Stomach (tissue), 9 donors: Measurements from ENCODE around the gene RGS6. TPM values are rescaled to one million over a fixed set of nuclear protein-coding genes. Genes with fewer than 3 reads are reported as not detected.

Experiments
- DNase-seq, 2 donors: peaks; one replicate each; pipeline versions ENCODE4 v3.0.0 to v3.0.0-alpha.2; 2013 to 2019
- H3K27ac ChIP-seq, 5 donors: fragments of 200-600 bp in 4 of 5; sonication (generic) in 4 of 5; one replicate each; pipeline ENCODE4 v1.5.1; 2013 to 2019; ENCODE audit warnings: mild to moderate bottlenecking in 1 of 5, moderate library complexity in 1 of 5
- H3K27me3 ChIP-seq, 3 donors: fragments of 200-600 bp; sonication (generic); one replicate each; pipeline ENCODE4 v1.5.1; 2017 to 2019; ENCODE audit warnings: mixed run types in 1 of 3
- H3K36me3 ChIP-seq, 4 donors: fragments of 200-600 bp; sonication (generic); 1 replicate in 3 of 4; 2 replicates in 1 of 4; pipeline ENCODE4 v1.5.1; 2016 to 2019
- H3K4me1 ChIP-seq, 4 donors: fragments of 200-600 bp; sonication (generic); one replicate each; pipeline ENCODE4 v1.5.1; 2016 to 2019
- H3K4me3 ChIP-seq, 4 donors: fragments of 200-600 bp; sonication (generic) in 3 of 4; one replicate each; pipeline ENCODE4 v1.5.1; 2016 to 2019; ENCODE audit warnings: mild to moderate bottlenecking in 1 of 4
- H3K9me3 ChIP-seq, 4 donors: fragments of 200-600 bp; sonication (generic); one replicate each; pipeline ENCODE4 v1.5.1; 2016 to 2019
- CTCF ChIP-seq, 7 experiments: fragments of 450-650 bp in 4 of 7; fragments of 200-600 bp in 3 of 7; sonication (generic) in 3 of 7; IDR thresholded peaks; one replicate each; pipeline ENCODE4 v1.5.1; 2016 to 2019; ENCODE audit warnings: antibody characterized with exemption in 7 of 7, control low read depth in 2 of 7, mild to moderate bottlenecking in 1 of 7
- EP300 ChIP-seq: sonication (generic); formaldehyde crosslinking; IDR thresholded peaks from one replicate; pipeline ENCODE4 v1.6.1; 2017; ENCODE audit warnings: antibody characterized with exemption
- POLR2A ChIP-seq, 4 donors: fragments of 450-650 bp; IDR thresholded peaks; one replicate each; pipeline ENCODE4 v1.6.1; 2016; ENCODE audit warnings: antibody characterized with exemption in 4 of 4, control low read depth in 2 of 4, mild to moderate bottlenecking in 1 of 4, moderate library complexity in 1 of 4
- POLR2AphosphoS5 ChIP-seq, 3 donors: sonication (generic); formaldehyde crosslinking; IDR thresholded peaks; one replicate each; pipeline ENCODE4 v1.6.1; 2016; ENCODE audit warnings: antibody characterized with exemption in 3 of 3
- WGBS, 5 donors: extraction: QIAGEN DNeasy Blood & Tissue Kit in 3 of 5; methylation state at CpG; one replicate each; pipeline versions ENCODE4 v1.1.5 to v1.1.7; 2013 to 2018; 5-methylcytosine and 5-hydroxymethylcytosine counted together
- intact Hi-C: fragments of 100-400 bp; cut with DNase I; formaldehyde crosslinking; loops from one replicate; pipeline ENCODE4 v1.15.1; 2023; ENCODE audit warnings: low total_unique reads
- polyA plus RNA-seq, 3 donors: library from polyadenylated mRNA; stranded (reverse); fragments of 200-250 nt; gene quantifications; one replicate each; pipeline ENCODE4 v1.2.3, GENCODE V29; 2013
- total RNA-seq, 5 donors: library from RNA; depleted of rRNA; stranded (reverse); fragments of >200 nt; gene quantifications; one replicate each; pipeline versions ENCODE4 v1.1.0 to v1.2.3, GENCODE V29; 2014 to 2016
- donor health status: healthy with polysubstance abuse.
- donor health status: Bipolar disorder and iron deficiency.
- donor health status: healthy.

RGS6 gene
- total and polyA plus RNA-seq, 8 donors = 0.25 to 18.0 (median 0.92) TPM; not detected in 1

- no peak for DNase-seq
- H3K27me3 ChIP-seq = peaks cover 0 to 4% (median 0%) of the 10 kb centered on the region in 3 donors
- TF ChIP-seq POLR2A (IDR thresholded peaks at IDR 0.05) = no peak
- TF ChIP-seq CTCF (IDR thresholded peaks at IDR 0.05) = no peak
- no peak for TF ChIP-seq POLR2AphosphoS5 (IDR thresholded peaks at IDR 0.05)
- TF ChIP-seq EP300 = no peak
- no peak overlapping the region for H3K4me3 ChIP-seq
- H3K36me3 ChIP-seq = no peaks in the 10 kb centered on the region
- 57 to 69% (median 65%) methylated on average over 4 of the region's 4 CpGs for WGBS, 5 donors
- intact Hi-C loops = no loop called here
- H3K9me3 ChIP-seq = no peaks in the 10 kb centered on the region
- H3K27ac ChIP-seq = no peak overlapping the region
- peaks cover 0 to 5% (median 0%) of the 10 kb centered on the region in 4 donors for H3K4me1 ChIP-seq
These were observed 568.1 kb downstream of the RGS6 start for GRCh38 chr14:72500234-72500838.

GRCh38 chr14:72501439-72501838 lies 569.2 kb downstream of the RGS6 start:
- Histone ChIP-seq H3K9me3 (no peaks in the 10 kb centered on the region), H3K4me3 (no peak overlapping the region), H3K36me3 (no peaks in the 10 kb centered on the region), H3K4me1 (no peaks in the 10 kb centered on the region), H3K27me3 (peaks cover 0 to 4% (median 0%) of the 10 kb centered on the region in 3 donors), H3K27ac (no peak overlapping the region)
- DNase-seq = no peak
- no peak for TF ChIP-seq CTCF (IDR thresholded peaks at IDR 0.05)
- 94 to 96% (median 94%) methylated on average over 5 of the region's 5 CpGs for WGBS, 5 donors
- intact Hi-C loops = no loop called here

DNA sequence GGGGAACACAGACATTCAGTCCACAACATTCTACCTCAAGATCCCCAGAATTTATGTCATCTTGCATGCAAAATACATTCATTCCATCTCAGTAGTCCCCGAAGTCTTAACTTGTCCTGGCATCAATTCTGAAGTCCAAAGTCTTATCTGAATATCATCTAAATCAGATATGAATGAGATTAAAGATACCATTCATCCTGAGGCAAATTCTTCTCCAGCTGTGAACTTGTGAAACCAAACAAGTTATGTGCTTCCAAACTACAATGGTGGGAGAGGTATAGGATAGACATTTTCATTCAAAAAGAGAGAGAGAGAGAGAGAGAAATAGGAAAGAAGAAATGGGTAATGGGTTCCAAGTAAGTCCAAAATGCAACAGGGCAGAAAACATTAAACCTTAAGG lies 571.0 kb downstream of the RGS6 start:
- DNase-seq = no peak
- Histone ChIP-seq H3K27me3 (peaks cover 0 to 4% (median 0%) of the 10 kb centered on the region in 3 donors), H3K27ac (no peak overlapping the region), H3K9me3 (no peaks in the 10 kb centered on the region), H3K4me3 (no peak overlapping the region), H3K36me3 (no peaks in the 10 kb centered on the region), H3K4me1 (no peaks in the 10 kb centered on the region)
- intact Hi-C loops = no loop called here
- 56 to 71% (median 67%) methylated on average over 1 of the region's 1 CpG for WGBS, 5 donors
- TF ChIP-seq POLR2AphosphoS5 (IDR thresholded peaks at IDR 0.05) (no peak), POLR2A (IDR thresholded peaks at IDR 0.05) (no peak), EP300 (no peak), CTCF (IDR thresholded peaks at IDR 0.05) (no peak)

DNA sequence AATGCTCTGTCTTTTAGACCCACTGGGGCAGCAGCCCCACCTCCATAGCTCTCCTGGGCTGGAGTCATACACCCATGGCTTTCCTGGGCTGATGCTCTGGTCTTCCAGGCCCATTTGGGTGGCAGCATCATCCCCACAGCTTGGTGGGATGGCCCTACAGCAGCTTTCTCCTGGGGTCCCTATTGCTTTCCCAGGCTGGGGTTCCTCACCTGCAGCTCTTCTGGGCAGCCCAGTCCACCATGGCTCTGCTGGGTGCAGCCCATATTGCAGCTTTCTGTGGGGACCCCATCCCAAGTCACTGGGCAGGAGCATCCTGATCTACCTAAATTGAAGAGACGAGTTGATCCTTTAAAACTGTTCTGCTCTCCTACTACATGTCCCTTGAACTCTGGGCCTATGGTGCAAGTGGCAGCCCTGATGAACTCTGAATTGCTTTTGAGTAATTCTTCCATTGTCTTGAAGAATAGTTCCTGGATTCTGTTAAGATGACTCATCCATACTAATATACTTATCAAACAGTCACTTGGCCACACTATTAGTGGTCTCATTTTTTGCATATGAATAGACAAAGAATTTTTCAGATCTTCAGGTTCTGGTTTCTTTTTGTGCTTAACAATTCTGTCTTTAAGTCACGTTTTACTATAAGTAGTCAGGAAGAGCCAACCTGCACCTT lies 571.6 kb downstream of the RGS6 start:
- Histone ChIP-seq H3K36me3 (no peaks in the 10 kb centered on the region), H3K4me3 (no peak overlapping the region), H3K27me3 (peaks cover 0 to 4% (median 0%) of the 10 kb centered on the region in 3 donors), H3K4me1 (no peaks in the 10 kb centered on the region), H3K9me3 (no peaks in the 10 kb centered on the region), H3K27ac (no peak overlapping the region)
- intact Hi-C loops = no loop called here
- 80 to 89% (median 83%) methylated on average over 2 of the region's 2 CpGs for WGBS, 5 donors
- TF ChIP-seq CTCF (IDR thresholded peaks at IDR 0.05) (no peak), POLR2AphosphoS5 (IDR thresholded peaks at IDR 0.05) (no peak), POLR2A (IDR thresholded peaks at IDR 0.05) (no peak), EP300 (no peak)
- no peak for DNase-seq
